ENCODE measurements around the gene SLC25A17.
"Not testable (repeated sequence)": the region's sequence is repeated elsewhere in the genome, so short reads cannot be mapped to it uniquely, and the experiment has no call there.

The SLC25A17 gene

GRCh38 chr22:40729284-40729683, 89.9 kb downstream of the SLC25A17 start:
- Histone ChIP-seq H3K9ac (ENCODE audit: low read depth, low read length) (no peak overlapping the region), H3K27ac (ENCODE audit: low read depth, low read length) (no peak overlapping the region), H3K4me1 (ENCODE audit: insufficient read depth, low read length) (peaks cover 28% of the 10 kb centered on the region), H3K9me3 (ENCODE audit: insufficient read depth, low read depth, low read length) (no peaks in the 10 kb centered on the region), H3K4me3 (ENCODE audit: low read length) (no peak overlapping the region), H3K27me3 (ENCODE audit: insufficient read depth, low read length) (no peaks in the 10 kb centered on the region), H3K36me3 (ENCODE audit: insufficient read depth, low read length) (no peaks in the 10 kb centered on the region)
- 81% methylated on average over 6 of the region's 6 CpGs for WGBS

GRCh38 chr22:40728731-40729189, 90.4 kb downstream of the SLC25A17 start:
- Histone ChIP-seq H3K27ac (ENCODE audit: low read depth, low read length) (no peak overlapping the region; the same call in 1 of the 2 replicates), H3K36me3 (ENCODE audit: insufficient read depth, low read length) (no peaks in the 10 kb centered on the region), H3K9me3 (ENCODE audit: insufficient read depth, low read depth, low read length) (no peaks in the 10 kb centered on the region), H3K9ac (ENCODE audit: low read depth, low read length) (no peak overlapping the region), H3K27me3 (ENCODE audit: insufficient read depth, low read length) (no peaks in the 10 kb centered on the region), H3K4me1 (ENCODE audit: insufficient read depth, low read length) (peaks cover 28% of the 10 kb centered on the region), H3K4me3 (ENCODE audit: low read length) (no peak overlapping the region)
- WGBS, result 89% methylated on average over 13 of the region's 13 CpGs

- H3K27me3 ChIP-seq (ENCODE audit: insufficient read depth, low read length), result no peaks in the 10 kb centered on the region
- H3K4me1 ChIP-seq (ENCODE audit: insufficient read depth, low read length), result peaks cover 27% of the 10 kb centered on the region
- no peaks in the 10 kb centered on the region for H3K36me3 ChIP-seq (ENCODE audit: insufficient read depth, low read length)
- peak overlapping the region; percentile 68 for H3K27ac ChIP-seq (ENCODE audit: low read depth, low read length)
- H3K4me3 ChIP-seq (ENCODE audit: low read length), result no peak overlapping the region
- H3K9ac ChIP-seq (ENCODE audit: low read depth, low read length), result no peak overlapping the region
- H3K9me3 ChIP-seq (ENCODE audit: insufficient read depth, low read depth, low read length), result no peaks in the 10 kb centered on the region
- 75% methylated on average over 14 of the region's 14 CpGs for WGBS
Observed at GRCh38 chr22:40727964-40728615, 91.1 kb downstream of the SLC25A17 start.

GRCh38 chr22:40727070-40727963, 91.8 kb downstream of the SLC25A17 start:
- 44% methylated on average over 11 of the region's 11 CpGs for WGBS
- no peak overlapping the region for H3K4me3 ChIP-seq (ENCODE audit: low read length)
- H3K27me3 ChIP-seq (ENCODE audit: insufficient read depth, low read length), result no peaks in the 10 kb centered on the region
- peak overlapping the region; percentile 68 for H3K27ac ChIP-seq (ENCODE audit: low read depth, low read length)
- peaks cover 20% of the 10 kb centered on the region for H3K4me1 ChIP-seq (ENCODE audit: insufficient read depth, low read length)
- peak overlapping the region; percentile 15; the same call in 1 of the 2 replicates for H3K9ac ChIP-seq (ENCODE audit: low read depth, low read length)
- no peaks in the 10 kb centered on the region for H3K9me3 ChIP-seq (ENCODE audit: insufficient read depth, low read depth, low read length)
- no peaks in the 10 kb centered on the region for H3K36me3 ChIP-seq (ENCODE audit: insufficient read depth, low read length)

GRCh38 chr22:40726514-40726913, 92.6 kb downstream of the SLC25A17 start:
- H3K27me3 ChIP-seq (ENCODE audit: insufficient read depth, low read length), result no peaks in the 10 kb centered on the region
- no peak overlapping the region for H3K9ac ChIP-seq (ENCODE audit: low read depth, low read length)
- no peaks in the 10 kb centered on the region for H3K9me3 ChIP-seq (ENCODE audit: insufficient read depth, low read depth, low read length)
- H3K4me3 ChIP-seq (ENCODE audit: low read length), result no peak overlapping the region
- no peaks in the 10 kb centered on the region for H3K36me3 ChIP-seq (ENCODE audit: insufficient read depth, low read length)
- WGBS, result 95% methylated on average over 4 of the region's 4 CpGs
- H3K4me1 ChIP-seq (ENCODE audit: insufficient read depth, low read length), result peaks cover 23% of the 10 kb centered on the region
- no peak overlapping the region for H3K27ac ChIP-seq (ENCODE audit: low read depth, low read length)

- Histone ChIP-seq H3K9ac (ENCODE audit: low read depth, low read length) (no peak overlapping the region), H3K36me3 (ENCODE audit: insufficient read depth, low read length) (no peaks in the 10 kb centered on the region), H3K27ac (ENCODE audit: low read depth, low read length) (no peak overlapping the region), H3K27me3 (ENCODE audit: insufficient read depth, low read length) (no peaks in the 10 kb centered on the region), H3K9me3 (ENCODE audit: insufficient read depth, low read depth, low read length) (no peaks in the 10 kb centered on the region), H3K4me3 (ENCODE audit: low read length) (no peak overlapping the region), H3K4me1 (ENCODE audit: insufficient read depth, low read length) (peaks cover 29% of the 10 kb centered on the region)
- 81% methylated on average over 13 of the region's 13 CpGs for WGBS
Observed at GRCh38 chr22:40723396-40723933, 95.7 kb downstream of the SLC25A17 start.

- peak overlapping the region; percentile 33; the same call in 1 of the 2 replicates for H3K27ac ChIP-seq (ENCODE audit: low read depth, low read length)
Observed at GRCh38 chr22:40721266-40721665, 97.9 kb downstream of the SLC25A17 start.

GRCh38 chr22:40720538-40721256, 98.4 kb downstream of the SLC25A17 start:
- Histone ChIP-seq H3K4me1 (ENCODE audit: insufficient read depth, low read length) (peaks cover 14% of the 10 kb centered on the region; the same call in 1 of the 2 replicates), H3K9me3 (ENCODE audit: insufficient read depth, low read depth, low read length) (no peaks in the 10 kb centered on the region), H3K4me3 (ENCODE audit: low read length) (no peak overlapping the region), H3K27ac (ENCODE audit: low read depth, low read length) (peak overlapping the region; percentile 33; the same call in 1 of the 2 replicates), H3K27me3 (ENCODE audit: insufficient read depth, low read length) (no peaks in the 10 kb centered on the region), H3K9ac (ENCODE audit: low read depth, low read length) (no peak overlapping the region; the same call in 1 of the 2 replicates), H3K36me3 (ENCODE audit: insufficient read depth, low read length) (no peaks in the 10 kb centered on the region)
- WGBS, result 79% methylated on average over 11 of the region's 11 CpGs

More at GRCh38 chr22:40721266-40721665, 97.9 kb downstream of the SLC25A17 start:
- H3K9me3 ChIP-seq (ENCODE audit: insufficient read depth, low read depth, low read length), result no peaks in the 10 kb centered on the region
- 21% methylated on average over 6 of the region's 6 CpGs for WGBS
- no peaks in the 10 kb centered on the region for H3K36me3 ChIP-seq (ENCODE audit: insufficient read depth, low read length)
- H3K4me3 ChIP-seq (ENCODE audit: low read length), result no peak overlapping the region
- peaks cover 14% of the 10 kb centered on the region; the same call in 1 of the 2 replicates for H3K4me1 ChIP-seq (ENCODE audit: insufficient read depth, low read length)
- H3K27me3 ChIP-seq (ENCODE audit: insufficient read depth, low read length), result no peaks in the 10 kb centered on the region
- H3K9ac ChIP-seq (ENCODE audit: low read depth, low read length), result no peak overlapping the region

GRCh38 chr22:40720156-40720537, 99.0 kb downstream of the SLC25A17 start:
- not testable (repeated sequence) for H3K27ac ChIP-seq (ENCODE audit: low read depth, low read length); H3K36me3 ChIP-seq (ENCODE audit: insufficient read depth, low read length); H3K4me3 ChIP-seq (ENCODE audit: low read length); H3K9ac ChIP-seq (ENCODE audit: low read depth, low read length); H3K27me3 ChIP-seq (ENCODE audit: insufficient read depth, low read length); H3K9me3 ChIP-seq (ENCODE audit: insufficient read depth, low read depth, low read length)
- peaks cover 14% of the 10 kb centered on the region; the same call in 1 of the 2 replicates for H3K4me1 ChIP-seq (ENCODE audit: insufficient read depth, low read length)
- 95% methylated on average over 6 of the region's 6 CpGs for WGBS
